Cardiac muscle cell (in vitro differentiated cells and primary cell): ENCODE results near the gene TNS4. TPM values are rescaled to one million over a fixed set of nuclear protein-coding genes. Genes with fewer than 3 reads are reported as not detected.
A peak's percentile ranks its signal among the peaks of the same experiment; 100 is the strongest.

Source experiments
- DNase-seq, 2 donors: peaks; one replicate each; pipeline versions ENCODE4 v3.0.0 to v3.0.0-alpha.2; 2010 to 2017; ENCODE audit warnings: low read depth in 1 of 2, low spot score in 1 of 2
- H3K27ac ChIP-seq: fragments of 200-600 bp; sonication (generic); 2 replicates; pipeline ENCODE4 v1.5.1; 2016
- H3K27me3 ChIP-seq: fragments of 200-600 bp; sonication (generic); 2 replicates; pipeline ENCODE4 v1.6.0; 2016; ENCODE audit warnings: control low read depth
- H3K36me3 ChIP-seq: fragments of 200-600 bp; sonication (generic); 2 replicates; pipeline ENCODE4 v1.5.1; 2016; ENCODE audit warnings: control low read depth
- H3K4me1 ChIP-seq: fragments of 200-600 bp; sonication (generic); 2 replicates; pipeline ENCODE4 v1.8.1; 2017; ENCODE audit warnings: low read depth, mild to moderate bottlenecking, mixed run types
- H3K4me3 ChIP-seq: fragments of 200-600 bp; sonication (generic); 2 replicates; pipeline ENCODE4 v1.5.1; 2016; ENCODE audit warnings: mild to moderate bottlenecking
- H3K9me3 ChIP-seq: fragments of 200-600 bp; sonication (generic); 2 replicates; pipeline ENCODE4 v1.5.1; 2017; ENCODE audit warnings: low read depth, mild to moderate bottlenecking, control low read depth
- CTCF ChIP-seq: IDR thresholded peaks from 2 replicates; pipeline ENCODE4 v1.5.1; 2012; ENCODE audit warnings: low read depth, mild to moderate bottlenecking, low read length
- polyA plus RNA-seq: library from polyadenylated mRNA; unstranded; fragments of >200 nt; fragmentation: Nextera tagmentation; extraction: Ambion mirVana; gene quantifications from 2 replicates; pipeline ENCODE4 v1.2.1, GENCODE V29; 2016
- total RNA-seq: library from RNA; depleted of rRNA; stranded (reverse); fragments of >200 nt; gene quantifications from 2 replicates; pipeline ENCODE4 v1.2.3, GENCODE V29; 2016

The TNS4 gene
- total and polyA plus RNA-seq, 2 experiments from 2014 or later = not detected

- H3K4me1 ChIP-seq = peaks cover 30% of the 10 kb centered on the region
- DNase-seq = no peak
- peak overlapping the region; percentile 14 for H3K27ac ChIP-seq
- no peak overlapping the region for H3K4me3 ChIP-seq
- no peaks in the 10 kb centered on the region for H3K27me3 ChIP-seq
- no peaks in the 10 kb centered on the region for H3K9me3 ChIP-seq
- TF ChIP-seq CTCF = no peak
- H3K36me3 ChIP-seq = no peaks in the 10 kb centered on the region
These were observed 39.8 kb upstream of the TNS4 start for GRCh38 chr17:40541060-40541872.

GRCh38 chr17:40540448-40540847, 39.0 kb upstream of the TNS4 start:
- no peak for TF ChIP-seq CTCF
- H3K27ac ChIP-seq = no peak overlapping the region

GRCh38 chr17:40539711-40540411, 38.4 kb upstream of the TNS4 start:
- H3K4me3 ChIP-seq = no peak overlapping the region
- TF ChIP-seq CTCF = no peak
- no peaks in the 10 kb centered on the region for H3K9me3 ChIP-seq
- H3K4me1 ChIP-seq = peaks cover 40% of the 10 kb centered on the region
- no peaks in the 10 kb centered on the region for H3K36me3 ChIP-seq
- peak in 1 of 2 donors; percentile 47 for DNase-seq
- H3K27ac ChIP-seq = peak overlapping the region; percentile 69
- H3K27me3 ChIP-seq = no peaks in the 10 kb centered on the region

More at GRCh38 chr17:40540448-40540847, 39.0 kb upstream of the TNS4 start:
- Histone ChIP-seq H3K4me1 (peaks cover 38% of the 10 kb centered on the region), H3K36me3 (no peaks in the 10 kb centered on the region), H3K9me3 (no peaks in the 10 kb centered on the region), H3K27me3 (no peaks in the 10 kb centered on the region), H3K4me3 (no peak overlapping the region)
- no peak for DNase-seq

GRCh38 chr17:40538936-40539705, 37.7 kb upstream of the TNS4 start:
- no peaks in the 10 kb centered on the region for H3K36me3 ChIP-seq
- peak overlapping the region; percentile 69 for H3K27ac ChIP-seq
- no peaks in the 10 kb centered on the region for H3K9me3 ChIP-seq
- no peak overlapping the region for H3K4me3 ChIP-seq
- no peak for DNase-seq
- peaks cover 44% of the 10 kb centered on the region for H3K4me1 ChIP-seq
- H3K27me3 ChIP-seq = no peaks in the 10 kb centered on the region
- no peak for TF ChIP-seq CTCF
